Measurements from ENCODE around the gene CT83.

DNA sequence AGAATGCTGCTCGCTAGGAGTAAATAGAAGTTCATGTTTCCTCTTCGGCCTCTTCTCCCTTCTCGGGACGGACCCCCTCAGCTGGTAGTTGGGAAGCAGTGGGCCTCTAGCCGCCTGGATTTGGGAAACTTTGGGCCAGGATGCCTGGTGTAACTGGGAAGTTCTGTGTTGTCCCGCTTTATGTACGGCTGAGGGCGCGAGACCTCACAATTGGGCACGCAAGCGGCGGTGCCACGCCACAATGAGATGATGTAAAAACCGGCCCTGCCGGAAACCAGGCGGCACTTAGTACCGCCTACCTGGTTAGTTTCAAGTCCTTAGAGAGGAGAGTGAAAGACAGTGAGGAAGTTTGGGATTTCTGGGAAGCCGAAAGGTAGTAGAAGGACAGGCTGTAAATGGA lies at the start of gene CT83:
- TF ChIP-seq, protein P1, sequence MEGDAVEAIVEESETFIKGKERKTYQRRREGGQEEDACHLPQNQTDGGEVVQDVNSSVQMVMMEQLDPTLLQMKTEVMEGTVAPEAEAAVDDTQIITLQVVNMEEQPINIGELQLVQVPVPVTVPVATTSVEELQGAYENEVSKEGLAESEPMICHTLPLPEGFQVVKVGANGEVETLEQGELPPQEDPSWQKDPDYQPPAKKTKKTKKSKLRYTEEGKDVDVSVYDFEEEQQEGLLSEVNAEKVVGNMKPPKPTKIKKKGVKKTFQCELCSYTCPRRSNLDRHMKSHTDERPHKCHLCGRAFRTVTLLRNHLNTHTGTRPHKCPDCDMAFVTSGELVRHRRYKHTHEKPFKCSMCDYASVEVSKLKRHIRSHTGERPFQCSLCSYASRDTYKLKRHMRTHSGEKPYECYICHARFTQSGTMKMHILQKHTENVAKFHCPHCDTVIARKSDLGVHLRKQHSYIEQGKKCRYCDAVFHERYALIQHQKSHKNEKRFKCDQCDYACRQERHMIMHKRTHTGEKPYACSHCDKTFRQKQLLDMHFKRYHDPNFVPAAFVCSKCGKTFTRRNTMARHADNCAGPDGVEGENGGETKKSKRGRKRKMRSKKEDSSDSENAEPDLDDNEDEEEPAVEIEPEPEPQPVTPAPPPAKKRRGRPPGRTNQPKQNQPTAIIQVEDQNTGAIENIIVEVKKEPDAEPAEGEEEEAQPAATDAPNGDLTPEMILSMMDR (IDR thresholded peaks at IDR 0.05): no peak
- TF ChIP-seq EP300 (IDR thresholded peaks at IDR 0.05) (no peak), POLR2A (IDR thresholded peaks at IDR 0.05) (no peak)

Measured in ovary (tissue), 3 donors.